HG03175 (cell line): ENCODE results near the gene MTG2.

ENCODE experiments used
- ATAC-seq: cut with Tn5 transposase; IDR thresholded peaks from one replicate; pipeline ENCODE4 v1.9.1; 2021; ENCODE audit warnings: mild to moderate bottlenecking, moderate library complexity; ENCODE audit not compliant: unreplicated experiment

MTG2 gene

DNA sequence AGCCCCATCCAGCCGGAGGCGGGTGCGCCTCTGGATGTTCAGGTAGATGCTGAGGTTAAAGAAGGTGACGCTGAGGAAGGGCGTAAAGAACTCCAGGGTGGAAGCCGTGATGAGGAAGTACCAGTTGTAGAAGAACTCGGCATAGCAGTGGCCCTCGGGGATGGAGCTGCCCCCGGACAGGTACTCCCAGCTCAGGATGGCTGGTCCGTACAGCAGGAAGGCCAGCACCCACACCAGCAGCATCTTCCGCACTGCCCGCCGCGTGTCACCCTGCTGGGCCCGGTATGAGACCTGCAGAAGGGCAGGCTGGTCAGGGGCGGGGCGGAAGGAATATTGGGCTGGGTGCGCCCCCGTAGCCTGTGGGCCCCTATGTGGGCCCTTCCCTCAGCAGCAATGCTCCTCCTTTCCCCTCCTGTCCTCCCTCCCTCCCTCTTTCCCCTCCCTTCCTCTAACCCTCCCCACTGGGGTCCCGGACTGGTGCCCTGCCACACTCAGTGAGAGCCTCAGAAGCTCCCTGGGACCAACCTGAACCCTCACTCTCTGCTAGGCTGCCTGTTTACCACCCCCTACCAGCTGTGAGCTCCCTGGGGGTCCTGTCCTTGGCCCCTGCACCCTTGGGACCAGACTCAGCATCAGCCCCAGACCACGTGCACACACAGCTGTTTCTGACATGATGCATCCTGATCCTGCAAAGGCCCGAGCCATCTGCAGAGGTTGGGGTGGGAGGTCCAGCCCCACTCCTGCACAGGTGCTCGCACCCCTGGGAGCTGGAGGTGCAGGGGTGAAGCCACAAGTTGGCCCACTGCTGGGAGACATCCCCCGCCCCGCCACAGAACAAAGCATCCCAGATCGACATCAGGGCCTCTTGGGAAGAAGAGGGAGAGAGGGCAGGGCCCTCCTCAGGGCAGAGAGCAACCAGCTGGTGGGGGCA lies 34.1 kb downstream of the MTG2 start:
- no peak for ATAC-seq

DNA sequence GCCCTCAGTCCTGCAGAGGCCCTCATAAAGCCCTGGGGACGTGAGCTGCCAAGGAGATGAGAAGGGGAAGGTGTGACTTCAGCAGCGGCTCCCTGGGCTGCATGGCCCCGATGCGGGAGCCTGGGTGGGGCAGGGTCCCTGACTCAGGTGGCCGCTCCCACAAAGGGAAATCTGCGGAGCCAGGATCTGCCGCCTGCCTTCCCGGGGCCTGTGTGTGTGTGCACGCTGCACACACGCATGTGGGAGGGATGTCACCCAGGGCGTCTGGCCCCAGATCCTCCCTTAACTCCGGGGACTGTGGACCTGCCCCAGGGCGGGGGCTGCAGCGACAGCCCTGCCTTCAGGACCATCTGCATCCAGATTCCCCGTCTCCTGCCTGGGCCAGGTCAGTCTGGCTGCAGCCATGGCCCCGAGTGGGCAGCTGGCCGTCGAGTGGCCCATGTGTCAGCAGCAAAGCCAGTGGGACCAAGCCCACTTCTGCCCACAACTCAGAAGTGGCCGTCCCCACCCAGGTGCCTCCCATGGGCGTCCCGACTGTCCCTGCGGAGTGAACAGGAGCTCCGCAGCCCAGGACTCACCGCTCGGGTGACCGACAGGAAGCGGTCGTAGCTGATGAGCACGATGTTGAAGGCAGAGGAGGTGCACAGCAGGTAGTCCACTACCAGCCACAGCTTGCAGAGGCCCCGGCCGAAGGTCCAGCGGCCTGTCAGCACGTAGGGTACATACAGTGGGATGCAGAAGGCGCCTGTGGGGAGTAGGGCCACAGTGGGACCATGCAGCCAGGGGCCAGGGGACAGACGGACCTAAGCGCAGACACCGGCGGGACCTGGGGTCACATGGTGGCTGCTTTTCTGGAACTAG lies 35.3 kb downstream of the MTG2 start:
- ATAC-seq = no peak

DNA sequence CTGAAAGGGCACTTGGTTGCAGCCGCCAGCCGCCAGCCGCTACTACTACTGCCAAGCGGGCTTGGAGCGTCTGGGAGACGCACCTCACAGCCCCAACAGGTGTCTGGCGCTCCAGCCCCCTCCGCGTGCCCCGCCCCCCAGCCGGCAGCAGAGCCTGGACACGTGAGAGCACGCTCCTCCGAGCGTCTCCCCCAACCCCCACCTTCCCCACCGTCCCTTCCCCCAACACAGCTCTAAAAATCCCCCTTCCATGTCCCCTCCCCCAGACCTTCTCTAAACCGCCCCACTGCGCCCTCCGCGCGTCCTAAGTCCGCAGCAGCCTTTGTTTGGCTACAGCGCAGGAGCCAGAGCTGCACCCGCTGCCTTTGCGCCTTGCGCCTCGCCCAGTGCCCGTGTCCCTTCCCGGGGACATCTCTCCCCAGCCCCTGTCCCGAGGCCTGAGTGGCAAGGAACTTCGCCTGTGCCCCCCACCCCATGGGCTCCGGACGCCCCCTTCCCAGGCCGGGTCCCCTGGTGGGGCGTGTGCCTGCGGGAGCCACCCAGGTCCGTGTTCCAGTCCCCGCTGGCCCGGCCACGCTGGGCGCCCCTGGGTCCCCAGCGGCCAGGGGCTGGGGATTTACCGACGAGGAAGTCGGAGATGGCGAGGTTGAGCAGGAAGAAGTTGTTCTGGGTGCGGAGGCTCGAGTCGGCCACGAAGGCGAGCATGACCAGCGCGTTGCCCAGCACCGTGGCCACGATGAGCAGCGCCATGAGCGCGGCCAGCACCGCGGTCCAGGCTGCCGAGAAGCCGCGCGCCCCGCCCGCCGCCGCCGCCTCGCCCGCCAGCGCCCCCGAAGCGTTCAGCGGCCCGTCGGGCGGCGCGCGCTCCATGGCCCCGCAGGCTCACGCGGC lies 36.5 kb downstream of the MTG2 start:
- ATAC-seq = no peak

DNA sequence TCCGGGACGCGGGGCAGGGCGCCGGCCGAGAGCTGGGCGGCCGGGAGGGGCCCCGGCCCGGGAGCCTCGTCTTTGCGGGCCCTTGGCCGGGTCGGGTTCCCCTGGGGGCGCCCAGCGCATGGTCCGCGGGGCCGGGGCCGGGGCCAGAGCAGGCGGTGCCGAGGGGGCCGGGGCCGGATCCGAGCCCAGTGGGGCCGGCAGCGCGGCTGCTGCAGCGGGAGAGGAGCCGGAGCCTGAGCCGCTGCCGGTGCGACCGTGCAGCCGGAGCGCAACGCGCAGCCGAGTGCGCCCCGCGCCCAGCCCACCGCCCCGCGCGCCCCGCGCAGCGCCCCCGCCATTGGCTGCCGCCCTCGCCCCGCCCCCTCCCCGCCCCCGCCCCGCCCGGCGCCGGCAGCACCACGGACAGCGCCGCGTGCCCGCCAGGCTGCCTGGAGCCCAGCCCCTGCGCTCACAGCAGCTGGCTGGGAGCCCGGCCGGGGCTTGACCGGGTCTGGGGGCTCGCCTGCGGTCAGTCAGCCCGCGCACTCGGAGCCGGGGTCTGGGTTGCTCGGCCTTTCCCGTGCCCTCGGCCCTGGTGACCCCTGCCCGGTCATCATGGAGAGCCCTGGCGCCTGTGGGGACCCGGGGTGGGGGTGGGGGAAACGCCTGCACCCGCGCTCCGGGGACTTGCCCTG lies 37.3 kb downstream of the MTG2 start, which contains the start of gene HRH3:
HRH3 (minus strand) TSS at position 287 of the 674 bp plus-strand sequence. CDS start 308 bp downstream, outside the sequence.
- no peak for ATAC-seq

DNA sequence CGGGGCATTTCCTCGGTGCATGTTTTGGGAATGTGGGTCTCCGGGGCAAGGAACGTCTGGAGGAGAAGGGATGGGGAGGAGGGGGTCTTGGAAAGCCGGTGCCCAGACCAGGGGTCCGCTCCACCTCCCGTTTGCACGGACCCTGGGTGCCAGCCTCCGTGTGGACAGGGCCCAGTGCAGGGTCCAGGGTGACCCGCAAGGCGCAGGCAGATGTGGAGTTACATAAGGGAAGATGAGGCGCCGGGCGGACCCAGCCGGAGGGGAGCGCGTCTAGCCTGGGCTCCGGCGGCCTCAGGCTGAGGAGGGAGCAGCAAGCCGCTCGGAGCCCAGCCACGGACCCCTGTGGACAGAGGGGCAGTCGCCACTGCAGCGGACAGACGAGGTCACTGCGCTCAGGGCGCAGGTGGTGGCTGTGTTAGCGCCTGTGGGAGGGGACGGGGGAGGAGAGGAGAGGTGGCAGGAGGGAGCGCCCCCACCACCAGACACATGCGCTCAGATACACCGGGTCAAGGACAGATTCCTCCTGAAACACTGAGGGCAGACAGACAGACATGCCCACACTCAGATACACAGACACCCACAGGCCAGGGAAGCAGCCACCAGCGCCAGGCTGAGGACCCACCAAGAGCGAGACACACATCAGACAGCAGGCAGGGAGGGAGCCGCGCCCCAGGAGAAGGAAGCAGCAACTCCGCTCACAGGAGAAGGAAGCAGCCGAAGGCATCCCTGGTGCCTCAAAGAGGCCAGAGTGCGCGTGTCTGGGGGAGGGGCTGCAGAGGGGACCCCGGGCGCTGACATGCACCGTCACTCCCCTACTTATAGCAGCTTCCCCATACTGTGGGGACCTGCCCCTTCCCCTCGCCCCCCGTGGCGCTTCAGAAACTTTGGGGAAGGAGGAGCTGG lies 38.1 kb downstream of the MTG2 start:
- ATAC-seq = no peak

DNA sequence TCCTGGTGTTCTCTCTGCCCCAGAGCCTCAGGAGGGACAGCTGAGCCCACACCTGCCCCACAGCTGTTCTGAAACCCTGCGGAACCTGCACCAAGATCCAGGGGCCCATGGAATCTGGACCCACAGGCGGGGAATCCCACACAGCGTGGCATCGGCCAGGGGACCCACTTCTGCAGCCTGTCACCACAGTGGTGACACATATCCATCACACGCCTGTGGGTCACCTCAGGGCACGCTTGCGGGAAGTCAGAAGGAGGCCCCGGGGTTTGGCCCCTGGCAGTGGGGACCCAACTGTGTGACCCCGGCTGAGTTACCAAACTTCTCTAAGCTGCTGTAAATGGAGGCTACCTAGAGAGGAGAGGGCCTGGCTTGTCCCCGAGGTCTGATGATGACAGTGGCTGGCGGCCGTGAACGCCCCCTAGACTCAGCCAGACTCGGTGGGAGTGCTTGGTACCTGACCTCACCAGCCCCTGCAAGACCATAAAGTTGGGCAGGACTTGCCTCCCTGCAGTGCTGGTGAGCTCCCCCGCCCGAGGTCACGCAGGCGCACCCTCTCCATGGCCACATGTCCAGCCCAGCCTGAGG lies 39.5 kb downstream of the MTG2 start:
- no peak for ATAC-seq

DNA sequence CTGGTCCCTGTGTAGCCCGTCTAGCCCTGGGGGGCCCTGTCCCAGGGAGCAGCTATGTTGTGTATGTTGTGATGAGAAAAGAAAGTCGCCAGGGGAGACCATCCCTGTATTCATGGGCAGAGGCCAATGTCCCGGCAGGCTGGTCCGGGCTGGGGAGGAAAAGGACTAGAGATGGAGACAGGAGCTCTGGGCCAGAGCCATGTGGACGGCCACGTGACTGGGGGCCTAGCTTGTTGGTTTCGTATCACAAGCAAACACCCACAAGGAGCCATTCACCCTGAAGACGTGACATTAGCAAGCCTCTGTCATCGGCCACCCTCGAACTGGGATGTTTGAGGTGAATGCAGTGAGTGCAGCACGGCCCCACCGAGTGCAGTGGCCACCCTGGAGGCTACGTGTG lies 40.1 kb downstream of the MTG2 start:
- ATAC-seq = no peak

DNA sequence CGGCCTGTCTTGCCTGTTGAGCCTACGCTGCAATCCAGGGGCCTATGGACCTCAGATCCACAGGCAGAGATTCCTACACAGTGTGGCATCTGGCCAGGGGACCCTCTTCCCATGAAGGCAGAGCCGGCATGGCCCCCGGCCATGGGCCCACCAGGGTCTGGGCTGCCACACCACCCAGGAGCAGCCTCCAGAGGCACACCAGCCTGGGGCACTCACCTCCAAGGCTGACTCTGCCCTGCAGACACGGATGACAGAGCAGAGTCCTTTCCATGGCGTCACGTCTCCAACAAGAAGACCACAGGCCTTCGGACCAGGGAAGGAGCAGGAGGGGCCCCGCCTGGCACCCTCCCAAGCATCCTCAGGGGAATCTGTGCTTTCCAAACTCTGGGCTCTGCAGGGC lies 40.7 kb downstream of the MTG2 start:
- no peak for ATAC-seq

DNA sequence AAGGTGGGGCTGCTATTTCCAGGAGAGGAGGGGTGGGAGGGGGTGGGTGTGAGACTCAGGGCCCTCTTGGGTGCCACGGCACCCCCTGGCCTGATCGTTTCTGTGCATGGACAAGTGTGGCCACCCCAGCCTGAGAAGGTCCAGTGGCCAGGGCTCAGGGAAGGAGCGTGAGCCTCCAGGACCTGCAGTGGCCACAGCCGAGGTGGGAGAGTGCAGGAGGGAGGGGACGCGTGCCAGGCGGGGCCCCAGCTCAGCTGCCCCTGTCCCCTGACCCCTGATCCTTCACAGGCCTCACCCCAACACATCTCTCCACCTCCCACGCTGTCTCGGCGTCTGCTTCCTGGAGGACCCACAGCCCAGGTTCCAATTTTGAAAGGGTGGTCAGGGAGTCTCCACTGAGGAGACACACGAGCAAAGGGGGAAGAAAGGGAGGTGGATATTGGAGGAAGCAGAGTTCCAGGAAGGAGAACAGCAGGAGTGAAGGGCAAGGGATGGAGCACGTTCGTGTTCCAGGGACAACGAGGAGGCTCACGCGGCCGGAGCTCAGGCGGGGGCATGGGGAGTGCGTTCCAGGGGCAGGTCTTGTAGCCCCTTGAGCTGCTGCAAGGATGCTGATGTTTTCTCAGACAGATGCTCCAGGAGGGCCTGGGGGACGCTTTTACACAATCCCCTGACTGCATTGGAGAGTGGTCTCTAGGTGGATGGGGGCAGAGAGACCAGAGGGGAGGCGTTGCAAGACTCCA lies 41.5 kb downstream of the MTG2 start:
- ATAC-seq = no peak

DNA sequence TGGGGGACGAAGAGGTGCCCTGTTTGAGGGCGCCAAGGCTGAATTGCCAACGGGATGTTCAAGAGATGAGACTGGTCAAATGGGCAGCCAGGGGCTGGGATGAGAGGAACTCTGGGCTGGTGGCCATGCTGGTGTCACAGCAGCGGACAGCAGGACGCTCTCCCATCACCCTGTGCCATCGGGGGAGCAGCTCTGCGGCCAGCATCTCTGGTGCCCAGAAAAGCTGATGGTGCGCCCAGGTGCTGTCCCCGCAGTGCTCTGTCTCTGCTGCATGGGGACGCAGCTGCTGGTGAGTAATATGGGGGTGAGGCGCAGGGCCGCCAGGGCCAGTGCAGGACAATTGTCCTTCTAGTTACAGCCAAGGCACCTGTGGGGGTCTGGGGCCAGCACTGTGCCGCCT lies 42.2 kb downstream of the MTG2 start:
- no peak for ATAC-seq

DNA sequence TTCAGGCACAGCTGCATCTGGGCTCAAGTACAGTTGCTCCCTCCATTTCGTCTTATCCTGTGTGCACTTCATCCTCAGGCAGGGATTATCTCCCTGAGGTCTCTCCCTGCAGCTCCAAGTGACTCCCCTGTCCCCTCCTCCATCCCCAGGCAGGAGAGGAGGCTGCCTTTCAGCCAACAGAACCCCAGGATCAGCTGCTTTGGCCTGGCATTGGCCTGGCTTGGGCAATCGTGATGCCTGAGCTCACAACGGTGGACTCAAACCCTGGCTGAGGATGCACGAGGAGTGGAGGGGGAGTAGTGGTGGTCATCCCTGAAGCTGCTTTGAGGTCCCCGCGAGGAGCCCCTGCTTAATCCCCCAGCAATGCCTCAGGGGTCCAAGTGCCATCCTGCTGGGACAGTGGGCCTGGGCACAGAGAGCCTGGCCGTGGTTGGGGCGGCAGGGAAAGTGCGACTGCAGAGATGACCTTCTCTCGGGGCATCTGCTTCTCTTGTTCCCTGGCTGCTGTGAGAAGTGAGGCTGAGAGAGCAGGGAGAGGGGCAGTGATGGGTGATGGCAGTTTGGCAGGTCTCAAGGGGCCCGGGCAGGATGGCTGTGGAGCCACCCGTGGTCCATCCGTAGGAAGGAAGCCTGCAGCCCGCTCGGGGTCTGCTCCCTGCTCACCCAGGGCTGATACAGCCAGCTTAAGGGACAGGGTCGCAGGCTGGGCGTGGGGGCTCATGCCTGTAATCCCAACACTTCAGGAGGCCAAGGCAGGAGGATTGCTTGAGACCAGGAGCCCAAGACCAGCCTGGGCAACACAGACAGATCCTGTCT lies 43.2 kb downstream of the MTG2 start:
- ATAC-seq = no peak

DNA sequence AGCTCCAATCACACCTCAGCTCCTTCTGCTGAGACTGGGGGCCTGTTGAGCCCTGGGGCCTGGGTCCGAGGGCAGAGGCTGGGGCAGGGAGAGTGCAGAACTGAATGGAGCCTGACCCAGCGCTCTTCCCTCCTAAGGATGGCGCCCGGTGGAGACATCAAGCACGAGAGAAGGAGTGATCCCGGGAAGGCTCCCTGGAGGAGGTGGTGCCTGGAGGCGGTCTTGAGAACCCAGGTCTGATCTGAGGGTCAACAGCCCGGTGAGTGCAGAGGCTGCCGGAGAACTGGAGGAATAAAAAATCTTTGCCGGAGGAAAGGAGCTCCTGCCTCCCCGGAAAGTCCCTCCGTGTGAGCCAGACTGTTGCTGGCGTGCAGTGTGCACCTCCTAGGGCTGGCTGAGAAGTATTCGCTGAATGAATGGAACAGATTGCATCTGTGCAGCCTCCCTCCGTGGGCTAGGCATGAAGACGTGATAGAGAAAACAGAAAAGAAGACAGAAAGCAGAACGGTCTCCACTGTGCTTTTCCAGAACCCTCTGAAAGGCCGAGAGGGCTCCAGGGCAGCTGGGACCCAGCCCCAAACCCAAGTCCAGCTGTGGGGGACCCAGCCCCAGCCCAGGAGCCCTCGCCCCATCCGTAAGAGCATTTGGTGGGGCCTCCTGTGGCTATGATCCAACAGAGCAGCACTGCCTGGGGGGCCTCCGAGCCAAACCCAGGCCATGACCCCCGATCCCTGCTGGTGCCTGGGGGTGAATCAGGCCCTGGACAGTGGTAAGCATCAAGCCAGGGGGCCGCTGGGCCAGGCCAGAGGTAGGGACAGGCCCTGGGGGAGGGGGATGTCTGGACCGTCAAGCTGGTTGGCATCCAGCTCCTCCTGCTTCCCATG lies 44.1 kb downstream of the MTG2 start:
- no peak for ATAC-seq

DNA sequence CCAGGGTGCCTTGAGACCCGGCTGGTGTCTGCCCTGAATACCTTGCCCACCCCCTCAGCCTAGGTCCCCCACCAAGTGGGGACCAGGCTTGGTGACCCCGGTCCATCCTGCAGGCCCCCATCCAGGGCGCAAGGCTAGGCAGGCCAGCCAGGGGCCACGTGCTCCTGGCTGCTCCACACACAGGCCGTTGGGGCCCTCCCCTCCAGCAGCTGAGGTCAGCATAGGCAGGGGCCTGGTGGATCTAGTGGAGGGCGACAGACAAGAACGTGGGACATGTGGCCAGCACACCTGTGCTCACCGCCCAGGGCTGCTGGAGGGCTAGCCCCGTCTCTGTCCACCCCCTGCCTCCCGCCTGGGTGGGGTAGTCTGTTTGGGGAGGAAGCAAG lies 44.8 kb downstream of the MTG2 start:
- no peak for ATAC-seq

DNA sequence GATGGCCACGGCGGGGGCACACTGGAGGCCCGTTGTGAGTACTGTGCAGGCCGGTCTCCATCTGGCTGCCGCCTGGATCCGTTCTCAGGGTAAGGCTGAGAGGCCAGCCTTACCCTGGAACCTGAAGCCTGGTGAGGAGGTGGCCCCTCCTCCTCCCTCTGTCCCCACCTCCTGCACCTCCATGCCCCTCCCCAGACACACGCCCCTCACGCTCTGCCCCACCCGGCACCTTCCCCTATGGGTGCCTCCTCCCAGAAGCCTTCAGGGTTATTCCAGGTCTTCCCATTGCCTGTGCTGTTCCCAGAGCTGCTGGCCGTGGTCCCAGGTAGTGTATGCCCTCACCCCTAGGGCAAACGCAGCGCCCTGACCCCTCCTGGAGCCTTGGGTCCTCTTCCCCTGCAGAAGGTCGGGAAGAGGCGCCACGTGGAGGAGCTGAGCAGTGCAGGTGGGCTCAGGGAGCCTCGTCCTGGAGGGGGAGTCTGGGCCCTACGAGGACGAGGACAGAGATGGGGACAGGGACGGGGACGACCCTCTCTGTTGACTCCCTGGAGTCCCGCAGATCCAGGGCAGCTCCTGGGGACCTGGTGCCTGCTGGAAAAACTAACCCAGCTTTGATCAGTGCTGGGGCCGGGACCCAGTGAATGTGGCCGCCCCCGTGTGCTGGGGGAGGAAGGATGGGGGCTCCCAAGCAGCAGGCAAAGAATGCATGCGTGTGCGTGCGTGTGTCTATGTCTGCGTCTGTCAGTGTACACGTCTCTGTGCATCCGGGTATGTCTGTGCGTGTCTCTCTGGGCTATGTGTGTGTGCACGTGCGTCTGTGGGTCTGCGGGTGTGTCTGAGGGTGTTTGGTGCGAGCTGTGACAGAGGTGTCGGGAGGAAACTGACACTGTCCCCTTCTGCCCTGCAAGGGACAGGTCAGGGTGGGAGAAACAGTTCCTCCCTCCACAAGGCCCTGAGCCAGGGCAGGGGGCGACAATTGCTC lies 45.4 kb downstream of the MTG2 start:
- no peak for ATAC-seq

DNA sequence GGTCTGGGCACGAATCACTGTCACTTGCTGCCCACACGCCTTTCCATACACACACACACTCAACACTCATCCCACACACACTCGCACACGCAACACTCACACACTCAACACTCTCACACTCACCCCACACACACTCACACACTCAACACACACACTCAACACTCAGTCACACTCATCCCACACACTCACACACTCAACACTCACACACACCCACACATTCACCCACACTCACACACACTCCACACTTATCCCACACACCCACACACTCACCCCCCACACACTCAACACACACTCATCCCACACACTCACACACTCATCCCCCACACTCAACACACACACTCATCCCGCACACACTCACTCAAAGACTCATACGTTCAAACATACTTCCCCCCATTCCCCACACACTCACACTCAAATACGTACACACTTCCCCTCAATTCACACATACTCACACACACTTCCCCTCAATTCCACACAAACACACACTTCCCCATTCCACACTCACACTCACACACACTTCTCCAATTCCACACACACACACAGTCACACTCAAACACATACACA lies 46.2 kb downstream of the MTG2 start:
- ATAC-seq = no peak
